HG03064 (cell line): ENCODE measurements around the gene LIMCH1.
"Not testable (repeated sequence)": the region's sequence is repeated elsewhere in the genome, so short reads cannot be mapped to it uniquely, and the experiment has no call there.

Experiments used
- ATAC-seq: cut with Tn5 transposase; IDR thresholded peaks from one replicate; pipeline ENCODE4 v1.9.1; 2021; ENCODE audit warnings: low read depth; ENCODE audit not compliant: unreplicated experiment

LIMCH1 gene

DNA sequence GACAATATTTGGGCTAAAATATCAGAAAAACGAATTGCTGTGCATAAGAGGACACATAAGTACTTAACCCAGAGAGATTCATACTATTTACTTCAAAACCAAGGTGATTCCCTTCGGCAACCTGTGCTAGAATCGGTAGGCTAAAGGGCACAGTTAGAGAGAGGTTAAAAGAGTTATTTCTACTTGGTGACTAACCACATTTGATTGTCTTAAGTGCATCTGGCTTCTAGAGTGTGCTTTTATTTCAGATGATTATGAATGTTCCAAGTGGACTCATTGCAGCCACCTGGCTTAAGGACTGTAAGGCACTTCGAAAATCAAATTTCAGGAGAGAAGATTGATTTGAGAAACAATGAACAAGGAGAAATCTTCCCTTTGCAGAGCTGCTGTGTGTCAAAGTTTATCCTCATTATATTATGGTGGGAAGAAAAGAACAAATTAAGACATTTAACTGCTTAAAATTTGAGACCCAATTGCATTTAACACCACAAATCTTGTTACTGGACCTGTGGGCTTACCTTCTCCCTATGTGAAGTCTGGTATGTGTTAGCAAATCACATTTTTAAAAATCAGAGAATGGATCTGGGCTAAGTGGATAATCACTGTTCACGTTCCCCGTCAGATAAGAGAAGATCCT lies 176.5 kb downstream of the LIMCH1 start:
- no peak for ATAC-seq

DNA sequence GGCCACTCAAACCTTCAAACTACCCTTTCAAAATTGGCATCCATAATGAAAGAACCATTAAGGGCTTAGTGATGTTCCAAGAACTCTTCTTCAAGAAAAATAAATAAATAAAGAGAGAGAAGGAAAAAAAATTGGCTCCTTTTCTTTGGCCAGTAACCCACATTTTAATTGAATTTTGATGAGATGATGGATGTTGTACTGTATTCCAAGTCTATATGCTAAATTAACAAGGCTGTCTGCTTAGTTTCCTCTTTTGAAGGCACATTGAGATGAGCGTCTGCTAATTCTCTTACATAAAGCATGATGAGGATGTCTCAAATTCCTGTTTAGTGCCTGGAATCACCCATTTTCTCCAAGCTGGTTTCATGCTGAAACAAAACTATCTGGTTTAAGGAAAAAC lies 177.2 kb downstream of the LIMCH1 start:
- ATAC-seq, result no peak

DNA sequence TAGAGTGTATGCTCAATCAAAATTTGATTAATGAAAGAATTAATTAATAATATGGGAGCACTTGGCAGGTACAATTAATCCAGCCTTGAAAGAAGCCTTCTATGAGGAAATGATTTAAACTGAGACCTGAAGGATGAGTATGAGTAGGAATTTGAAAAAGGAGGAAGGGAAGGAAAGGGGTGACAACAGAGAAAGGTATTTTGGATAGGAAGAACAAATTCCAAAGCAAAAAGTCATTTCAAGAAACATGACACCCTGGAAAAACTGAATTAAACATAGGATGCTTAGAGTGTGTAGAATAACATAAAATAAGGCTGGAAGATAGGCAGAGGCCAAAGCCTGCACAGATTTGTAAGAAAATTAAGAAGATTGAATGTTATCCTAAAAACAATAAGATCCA lies 180.9 kb downstream of the LIMCH1 start:
- ATAC-seq, result no peak

DNA sequence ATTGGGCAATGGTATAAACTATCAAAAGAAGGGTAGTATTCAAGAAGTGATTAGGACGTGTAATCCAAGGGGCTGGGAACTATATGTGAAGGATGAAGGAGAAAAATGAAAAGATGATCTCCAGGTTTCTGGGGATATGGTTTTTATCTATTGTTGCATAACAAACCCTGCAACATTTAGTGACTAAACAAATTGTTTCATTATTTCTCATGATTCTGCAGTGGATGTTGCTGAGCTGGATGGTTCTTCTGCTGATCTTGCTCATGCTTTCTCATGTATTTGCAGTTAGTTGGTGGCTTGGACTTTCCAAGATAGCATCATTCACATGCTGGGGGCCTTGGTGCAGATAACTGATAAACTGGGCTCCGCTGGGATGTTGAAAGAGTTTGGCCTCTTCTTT lies 181.5 kb downstream of the LIMCH1 start:
- no peak for ATAC-seq

DNA sequence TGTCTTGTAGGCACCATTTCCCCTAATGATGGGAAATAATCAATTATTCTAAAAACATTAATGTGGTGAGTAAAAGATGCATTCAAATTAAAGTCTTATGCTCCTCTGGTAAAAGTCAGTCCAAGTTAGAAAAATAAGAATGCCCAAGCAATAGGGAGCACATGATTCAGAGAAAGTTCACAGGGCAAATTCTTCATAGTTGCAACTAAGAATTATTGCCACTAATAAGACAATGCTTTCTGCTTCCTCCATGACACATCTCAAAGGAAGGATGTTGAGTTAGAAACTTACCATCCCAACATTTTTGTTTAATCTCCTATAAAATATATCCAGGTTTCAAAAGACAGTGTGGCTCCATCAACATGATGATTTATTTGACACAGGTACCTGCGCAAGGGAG lies 184.2 kb downstream of the LIMCH1 start:
- no peak for ATAC-seq

DNA sequence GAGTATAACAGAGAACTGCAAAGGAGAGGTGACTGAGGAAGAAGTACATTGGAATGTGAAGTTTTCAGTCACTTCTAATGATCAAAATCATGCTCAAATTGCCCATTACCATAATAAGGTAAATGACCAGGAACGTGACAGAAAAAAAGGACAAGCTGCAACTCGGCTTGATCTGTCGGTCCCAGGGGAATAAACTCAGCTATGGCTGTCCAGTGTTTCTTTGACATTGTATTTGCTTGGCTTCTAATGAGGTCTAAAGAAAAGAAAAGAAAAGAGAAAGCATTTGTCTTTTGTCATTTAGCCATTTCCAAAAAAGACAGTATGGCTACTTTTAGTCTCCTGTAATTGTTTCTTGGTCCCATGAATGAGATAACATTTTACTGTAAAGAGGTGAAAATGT lies 185.3 kb downstream of the LIMCH1 start:
- ATAC-seq, result no peak

DNA sequence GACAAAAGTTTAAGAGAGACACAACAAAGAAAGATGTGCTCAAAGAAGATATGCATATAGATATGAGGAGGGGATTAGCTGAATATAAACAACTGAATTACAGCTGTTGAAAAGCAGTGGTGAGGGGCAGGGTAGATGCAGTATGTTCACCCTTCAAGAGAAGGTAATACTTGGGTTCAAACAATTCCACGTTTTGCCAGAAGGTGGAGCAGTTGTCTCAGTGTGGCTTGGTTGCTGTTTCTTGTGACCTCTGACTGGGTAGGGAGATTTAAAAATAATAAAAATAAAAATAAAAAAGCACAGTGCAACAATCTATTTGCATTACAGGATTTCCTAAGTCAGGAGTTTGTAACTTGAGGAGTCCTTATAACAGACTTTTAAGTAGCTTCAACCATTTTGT lies 187.3 kb downstream of the LIMCH1 start:
- no peak for ATAC-seq

DNA sequence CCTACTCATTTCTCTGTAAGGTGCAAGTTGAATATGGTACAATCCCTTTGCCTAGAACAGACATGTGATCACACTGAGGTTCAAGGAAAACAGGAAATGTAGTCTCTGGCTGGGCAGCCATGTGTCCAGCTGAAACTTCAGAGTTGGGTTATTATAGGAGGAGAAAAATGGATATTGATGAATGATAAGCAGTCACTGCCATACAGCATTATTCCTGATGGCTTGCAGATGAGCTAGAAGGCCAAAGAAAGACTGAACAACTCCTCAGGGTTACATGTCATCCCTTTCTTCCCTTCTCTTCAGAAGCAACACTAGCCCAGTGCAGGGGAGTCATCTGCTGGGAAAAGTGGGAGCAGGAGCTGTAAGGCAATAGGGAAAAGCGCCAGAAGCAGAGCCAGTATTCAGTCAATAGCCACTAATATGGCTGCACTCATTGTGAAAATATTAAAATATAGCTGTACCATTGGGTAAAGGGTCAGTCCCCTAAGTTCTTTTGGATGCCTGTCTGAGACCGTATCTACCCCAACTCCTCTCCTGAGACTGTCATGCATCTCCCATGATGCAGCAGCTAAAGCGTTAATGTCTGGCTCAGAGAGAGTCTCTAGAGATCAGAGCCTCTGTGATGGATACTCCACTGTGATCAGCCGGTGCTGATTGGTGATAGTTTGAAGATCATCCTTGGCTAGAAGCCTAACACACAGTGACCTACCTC lies 190.1 kb downstream of the LIMCH1 start:
- ATAC-seq, result no peak

DNA sequence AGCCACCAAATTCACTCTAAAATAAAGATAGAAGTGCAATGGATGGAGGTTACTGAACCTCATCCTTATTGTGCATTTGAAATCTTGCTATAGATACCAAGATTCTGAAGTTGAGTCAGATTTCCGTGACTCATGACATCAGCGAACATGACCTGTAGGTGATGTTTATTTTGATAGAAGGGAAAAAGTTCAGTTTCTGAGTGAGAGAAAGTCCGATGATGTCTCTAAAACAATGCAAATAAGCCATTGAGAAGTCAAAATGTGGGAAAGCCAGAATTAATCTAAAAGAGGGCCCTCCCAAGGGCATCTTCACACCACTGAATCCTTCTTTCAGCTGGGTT lies 190.6 kb downstream of the LIMCH1 start:
- ATAC-seq, result no peak

DNA sequence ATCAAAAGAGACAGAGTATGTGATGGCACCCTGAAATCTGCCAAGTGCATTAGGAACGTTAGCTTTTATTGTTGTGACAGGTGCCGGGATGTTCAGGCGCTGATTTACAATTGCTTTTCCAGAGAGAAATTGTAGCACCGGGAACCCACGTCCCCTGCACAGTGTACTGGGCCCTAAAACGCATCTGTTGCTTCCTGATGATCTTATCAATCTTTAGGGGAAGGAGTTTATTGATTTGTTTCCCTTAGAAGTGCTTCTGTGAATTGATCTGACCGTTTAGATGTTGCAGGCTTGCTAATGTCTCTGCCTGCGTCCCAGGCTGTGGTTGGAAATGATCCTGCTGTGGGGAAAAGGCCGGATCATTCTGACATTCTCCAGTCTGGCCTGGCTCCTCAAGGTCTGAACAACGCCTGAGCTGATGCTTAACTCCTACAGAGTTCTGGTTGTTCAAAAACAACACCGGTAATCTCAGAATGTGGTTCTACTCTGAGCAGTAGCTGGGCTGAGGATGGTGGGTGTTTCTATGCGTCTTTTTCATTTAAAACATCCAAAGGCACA lies 193.7 kb downstream of the LIMCH1 start:
- ATAC-seq, result no peak

DNA sequence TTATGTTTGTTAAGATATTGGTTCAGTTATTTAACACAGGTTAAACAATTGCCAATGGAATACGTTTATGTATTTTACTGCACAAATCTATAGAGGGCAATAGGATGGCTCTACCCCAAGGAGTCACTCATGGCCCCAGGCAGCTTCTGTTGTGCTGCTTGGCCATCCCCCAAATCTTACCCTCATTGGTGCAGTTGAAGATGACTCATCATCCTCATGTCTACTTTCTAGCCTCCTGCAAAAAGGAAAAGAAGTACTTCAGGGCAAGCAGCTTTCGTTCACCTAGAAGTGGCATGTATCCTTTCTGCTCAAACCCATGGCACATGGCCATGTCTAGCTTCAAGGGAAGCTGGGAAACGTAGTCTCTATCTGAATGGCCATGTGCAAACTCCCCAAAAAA lies 196.4 kb downstream of the LIMCH1 start:
- ATAC-seq, result no peak

DNA sequence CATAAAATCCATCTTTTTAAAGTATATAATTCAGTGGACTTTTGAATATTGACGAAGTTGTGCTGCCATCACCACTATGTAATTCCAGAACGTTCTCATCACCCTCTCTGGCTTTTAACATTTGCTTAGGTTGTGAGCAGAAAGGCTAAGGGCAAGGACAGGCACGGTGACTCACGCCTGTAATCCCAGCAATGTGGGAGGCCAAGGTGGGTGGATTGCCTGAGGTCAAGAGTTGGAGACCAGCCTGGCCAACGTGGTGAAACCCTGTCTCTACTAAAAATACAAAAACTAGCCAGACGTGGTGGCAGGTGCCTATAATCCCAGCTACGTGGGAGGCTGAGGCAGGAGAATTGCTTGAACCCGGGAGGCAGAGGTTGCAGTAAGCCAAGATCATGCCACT lies 199.5 kb downstream of the LIMCH1 start:
- ATAC-seq, result not testable (repeated sequence)

DNA sequence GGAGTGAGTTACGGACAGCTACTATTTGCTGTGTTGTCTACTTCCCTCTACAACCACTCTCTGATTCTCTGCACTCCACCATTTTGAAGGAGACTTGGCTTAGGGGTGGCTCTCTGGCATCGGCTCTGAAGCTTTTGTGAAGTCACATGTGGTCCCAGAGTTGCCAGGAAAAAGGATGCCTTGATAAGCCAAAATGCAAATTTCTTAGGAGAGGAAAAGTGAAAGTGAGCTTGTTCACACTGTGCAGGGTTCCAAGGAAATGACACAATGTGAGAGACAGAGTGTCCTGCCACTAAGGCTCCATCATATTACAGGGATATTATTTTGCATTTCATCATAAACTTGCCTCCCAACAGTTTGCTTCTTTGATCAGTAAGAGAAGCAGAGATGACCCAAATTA lies 203.4 kb downstream of the LIMCH1 start:
- no peak for ATAC-seq

DNA sequence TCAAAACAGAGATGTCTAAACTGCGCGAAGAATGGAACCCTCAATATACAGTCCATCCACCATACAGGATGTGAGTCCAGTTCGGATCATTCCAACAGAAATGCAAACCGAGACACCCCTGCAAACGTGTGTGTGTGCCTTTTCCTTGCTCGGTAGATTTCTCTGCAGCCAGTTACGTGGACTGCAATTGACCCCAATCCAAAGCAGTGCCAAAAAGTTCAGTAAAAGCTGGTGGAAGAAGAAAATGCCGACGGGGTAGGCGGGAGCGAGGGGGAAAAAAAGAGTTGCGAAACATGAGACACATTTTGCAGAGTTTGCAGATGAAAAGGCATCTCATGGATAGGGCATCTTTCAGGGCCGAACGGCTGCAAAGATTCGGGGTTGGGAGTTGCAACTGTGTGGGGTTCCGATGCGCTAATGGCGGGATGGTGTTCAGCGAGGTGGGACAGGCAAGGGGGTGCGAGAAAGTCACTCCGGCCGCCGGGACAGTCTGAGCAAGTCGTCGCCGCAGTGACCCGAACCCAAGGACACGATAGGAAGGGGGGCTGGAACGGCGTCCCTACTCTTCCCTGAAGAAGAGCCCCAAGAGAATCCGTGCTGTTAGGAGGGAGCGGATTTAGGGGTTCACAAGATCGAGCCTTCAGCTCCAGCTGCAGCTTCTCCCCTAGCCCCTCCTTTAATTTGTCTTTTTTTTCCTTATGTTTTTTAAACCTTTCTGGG lies 206.8 kb downstream of the LIMCH1 start:
- ATAC-seq, result no peak

DNA sequence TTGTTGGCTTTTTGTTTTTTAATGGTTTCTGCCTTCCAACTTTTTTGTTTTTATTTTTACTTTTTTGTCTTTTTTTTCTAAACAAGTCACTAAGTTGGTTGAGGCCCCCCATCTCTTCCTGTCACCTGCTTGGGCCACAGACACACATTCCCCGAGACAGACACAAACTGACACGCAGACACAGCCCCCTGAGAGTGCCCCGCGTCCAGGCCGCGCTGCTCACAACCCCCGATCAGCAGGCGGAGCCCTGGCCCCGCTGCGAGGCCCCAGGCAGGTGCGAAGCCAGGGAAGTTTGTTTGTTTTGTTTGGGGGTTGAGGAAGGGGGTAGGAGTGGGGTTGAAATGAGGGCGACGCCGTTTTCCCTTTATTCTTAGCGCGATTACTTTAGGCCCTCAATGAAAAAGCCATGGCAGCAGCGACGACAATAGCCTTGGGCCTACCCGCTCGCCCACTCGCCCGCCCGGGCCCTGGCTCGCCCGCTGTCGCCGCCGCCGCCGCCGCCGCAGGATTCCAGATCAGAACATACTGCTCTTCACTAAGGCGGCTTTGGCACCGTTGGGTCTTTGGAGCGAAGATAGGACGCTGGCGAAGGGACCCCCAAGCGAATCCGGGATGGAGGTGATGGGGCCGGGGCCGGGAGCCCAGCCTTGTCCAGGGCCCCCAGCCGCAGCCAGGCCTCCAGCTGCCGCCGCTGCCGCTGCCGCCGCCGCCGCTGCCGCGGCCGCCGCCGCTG lies 207.5 kb downstream of the LIMCH1 start:
- no peak for ATAC-seq

DNA sequence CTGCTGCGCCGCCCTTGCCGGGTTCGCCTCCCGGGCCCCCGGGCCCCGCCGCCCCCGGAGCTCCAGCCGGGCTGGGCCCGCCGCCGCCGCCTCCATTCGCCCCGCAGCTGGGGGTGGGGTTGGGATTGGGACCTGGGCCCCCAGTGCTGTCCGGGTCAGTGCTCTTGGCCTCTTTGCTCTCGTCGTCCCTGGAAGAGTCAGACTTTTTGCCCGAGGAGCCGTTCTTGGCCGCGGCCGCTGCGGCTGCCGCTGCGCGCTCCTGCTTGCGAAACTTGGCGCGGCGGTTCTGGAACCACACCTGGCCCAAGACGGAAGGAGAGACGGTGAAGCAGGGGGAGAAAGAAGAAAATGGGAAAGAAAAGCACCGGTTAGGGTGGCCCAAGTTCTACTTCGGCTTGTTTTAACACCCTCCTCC lies 208.1 kb downstream of the LIMCH1 start:
- no peak for ATAC-seq

DNA sequence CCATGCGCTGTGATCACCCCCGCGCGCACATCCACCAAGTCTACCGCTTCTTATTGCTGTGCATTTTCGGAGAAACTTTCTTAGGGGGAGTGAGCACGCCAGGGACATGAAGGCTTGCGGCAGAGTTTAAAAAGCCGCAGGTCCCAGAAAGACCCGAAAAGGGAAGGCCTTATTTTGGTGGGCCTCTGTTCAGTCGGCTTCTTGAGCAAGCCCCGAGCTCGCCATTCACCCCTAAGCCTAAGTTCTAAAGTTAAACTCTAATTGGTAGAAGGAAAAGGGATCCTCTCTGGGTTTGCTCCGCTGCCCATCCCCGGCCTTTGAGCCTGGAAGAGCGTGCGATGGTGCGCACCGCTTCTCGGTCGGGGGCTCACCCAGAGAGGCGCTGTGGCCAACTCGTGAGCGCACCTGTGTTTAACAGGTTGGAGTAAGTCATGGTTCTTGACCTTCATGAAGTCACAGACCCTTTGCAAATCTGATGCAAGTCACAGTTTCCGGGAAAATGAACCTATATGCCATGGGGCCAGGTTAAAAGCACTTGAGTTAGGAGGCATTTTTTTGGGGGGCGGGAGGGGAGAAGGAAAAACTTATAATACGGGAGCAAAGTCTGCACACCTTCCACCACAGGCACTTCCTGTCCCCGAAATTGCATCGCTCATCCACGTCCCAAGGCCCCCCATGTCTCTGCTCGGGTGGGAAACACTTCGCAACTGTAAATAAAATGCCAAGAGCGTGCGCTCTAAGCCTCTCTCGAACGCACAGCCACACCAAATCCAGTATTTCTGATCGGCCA lies 208.7 kb downstream of the LIMCH1 start:
- ATAC-seq, result no peak

DNA sequence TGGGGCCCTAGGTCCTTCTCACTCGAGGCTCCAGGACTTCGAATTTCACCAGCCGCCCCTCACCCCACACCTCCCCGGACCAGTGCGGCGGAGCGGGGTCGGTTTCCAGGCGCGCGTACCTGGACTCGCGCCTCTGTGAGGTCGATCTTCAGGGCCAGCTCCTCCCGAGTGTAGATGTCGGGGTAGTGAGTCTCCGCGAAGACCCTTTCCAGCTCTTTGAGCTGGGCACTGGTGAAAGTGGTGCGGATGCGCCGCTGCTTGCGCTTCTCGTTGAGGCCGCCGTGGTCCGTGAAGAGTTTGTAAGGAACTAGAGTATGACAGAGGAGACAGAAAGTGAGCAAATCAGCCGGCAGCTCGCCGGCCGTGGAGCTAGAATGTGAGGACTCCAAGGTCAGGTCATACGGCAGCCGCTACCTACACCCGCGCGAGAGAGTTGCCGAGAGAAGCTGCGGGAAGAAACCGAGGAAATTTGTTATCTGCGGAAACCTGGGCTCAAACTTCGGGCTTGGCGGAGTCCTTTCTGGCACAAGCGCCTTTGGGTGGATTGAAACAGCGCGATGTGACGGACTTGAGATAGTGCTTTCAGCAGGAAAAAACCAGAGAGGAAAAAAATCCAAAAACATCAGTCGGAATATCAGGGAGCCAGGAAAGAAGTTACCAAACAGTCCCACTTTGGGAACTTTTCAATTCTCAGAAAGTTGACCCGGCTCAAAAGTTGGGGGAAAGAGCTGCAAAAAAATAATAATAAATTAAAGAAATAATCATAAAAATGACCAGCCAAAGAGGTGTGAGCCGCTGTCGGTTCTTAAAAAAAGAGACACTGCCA lies 209.5 kb downstream of the LIMCH1 start:
- no peak for ATAC-seq

DNA sequence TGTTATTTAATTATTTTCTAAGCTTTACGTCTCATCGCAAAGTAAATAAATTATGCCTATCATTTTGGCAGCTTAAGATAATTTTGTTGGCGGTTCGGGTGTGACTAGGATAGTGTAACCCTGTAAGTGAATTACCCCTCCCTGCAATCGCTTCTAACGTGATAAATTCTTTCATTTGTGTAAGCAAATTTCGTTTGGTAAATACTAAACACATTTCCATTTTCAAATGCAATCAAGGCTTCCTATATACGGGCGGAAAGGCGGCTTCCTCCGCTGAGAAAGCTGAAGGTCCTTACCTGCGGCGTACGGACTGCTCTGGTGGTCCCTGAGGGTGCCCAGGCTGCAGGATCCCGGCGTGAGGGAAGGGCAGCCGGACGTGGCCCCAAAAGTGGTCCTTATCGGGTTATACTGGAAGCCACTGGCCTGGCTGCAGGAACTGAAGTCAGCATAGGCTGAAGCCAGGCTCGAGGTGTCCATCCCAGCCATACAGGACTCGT lies 210.2 kb downstream of the LIMCH1 start:
- no peak for ATAC-seq
